Cardiac muscle cell (in vitro differentiated cells and primary cell): ENCODE measurements around the gene KYNU. TPM values are rescaled to one million over a fixed set of nuclear protein-coding genes. Genes with fewer than 3 reads are reported as not detected.

Source experiments
- DNase-seq, 2 donors: peaks; one replicate each; pipeline versions ENCODE4 v3.0.0 to v3.0.0-alpha.2; 2010 to 2017; ENCODE audit warnings: low read depth in 1 of 2, low spot score in 1 of 2
- H3K27ac ChIP-seq: fragments of 200-600 bp; sonication (generic); 2 replicates; pipeline ENCODE4 v1.5.1; 2016
- H3K27me3 ChIP-seq: fragments of 200-600 bp; sonication (generic); 2 replicates; pipeline ENCODE4 v1.6.0; 2016; ENCODE audit warnings: control low read depth
- H3K36me3 ChIP-seq: fragments of 200-600 bp; sonication (generic); 2 replicates; pipeline ENCODE4 v1.5.1; 2016; ENCODE audit warnings: control low read depth
- H3K4me1 ChIP-seq: fragments of 200-600 bp; sonication (generic); 2 replicates; pipeline ENCODE4 v1.8.1; 2017; ENCODE audit warnings: low read depth, mild to moderate bottlenecking, mixed run types
- H3K4me3 ChIP-seq: fragments of 200-600 bp; sonication (generic); 2 replicates; pipeline ENCODE4 v1.5.1; 2016; ENCODE audit warnings: mild to moderate bottlenecking
- H3K9me3 ChIP-seq: fragments of 200-600 bp; sonication (generic); 2 replicates; pipeline ENCODE4 v1.5.1; 2017; ENCODE audit warnings: low read depth, mild to moderate bottlenecking, control low read depth
- CTCF ChIP-seq: IDR thresholded peaks from 2 replicates; pipeline ENCODE4 v1.5.1; 2012; ENCODE audit warnings: low read depth, mild to moderate bottlenecking, low read length
- polyA plus RNA-seq: library from polyadenylated mRNA; unstranded; fragments of >200 nt; fragmentation: Nextera tagmentation; extraction: Ambion mirVana; gene quantifications from 2 replicates; pipeline ENCODE4 v1.2.1, GENCODE V29; 2016
- total RNA-seq: library from RNA; depleted of rRNA; stranded (reverse); fragments of >200 nt; gene quantifications from 2 replicates; pipeline ENCODE4 v1.2.3, GENCODE V29; 2016

Gene KYNU
- total and polyA plus RNA-seq, 2 experiments from 2014 or later = 0.12 to 0.24 TPM

- TF ChIP-seq CTCF = no peak
- H3K27me3 ChIP-seq = no peaks in the 10 kb centered on the region
- H3K36me3 ChIP-seq = no peaks in the 10 kb centered on the region
- DNase-seq = no peak
- H3K27ac ChIP-seq = no peak overlapping the region
- H3K4me3 ChIP-seq = no peak overlapping the region
- no peaks in the 10 kb centered on the region for H3K4me1 ChIP-seq
- no peaks in the 10 kb centered on the region for H3K9me3 ChIP-seq
Observed at GRCh38 chr2:142992840-142993239, 115.4 kb downstream of the KYNU start.

GRCh38 chr2:142993771-142994170, 116.3 kb downstream of the KYNU start:
- no peak for TF ChIP-seq CTCF
- H3K4me3 ChIP-seq = no peak overlapping the region
- no peak for DNase-seq

GRCh38 chr2:142994665-142995064, 117.2 kb downstream of the KYNU start:
- H3K36me3 ChIP-seq = no peaks in the 10 kb centered on the region
- H3K4me3 ChIP-seq = no peak overlapping the region
- no peak for TF ChIP-seq CTCF
- H3K9me3 ChIP-seq = no peaks in the 10 kb centered on the region
- DNase-seq = no peak
- no peak overlapping the region for H3K27ac ChIP-seq
- no peaks in the 10 kb centered on the region for H3K27me3 ChIP-seq
- H3K4me1 ChIP-seq = no peaks in the 10 kb centered on the region

More at GRCh38 chr2:142993771-142994170, 116.3 kb downstream of the KYNU start:
- H3K36me3 ChIP-seq = no peaks in the 10 kb centered on the region
- H3K27me3 ChIP-seq = no peaks in the 10 kb centered on the region
- no peaks in the 10 kb centered on the region for H3K9me3 ChIP-seq
- no peak overlapping the region for H3K27ac ChIP-seq
- no peaks in the 10 kb centered on the region for H3K4me1 ChIP-seq

- Histone ChIP-seq H3K36me3 (no peaks in the 10 kb centered on the region), H3K9me3 (no peaks in the 10 kb centered on the region)
- no peak for TF ChIP-seq CTCF
Observed at GRCh38 chr2:142997231-142997630, 119.8 kb downstream of the KYNU start.

GRCh38 chr2:143000599-143000998, 123.1 kb downstream of the KYNU start:
- no peaks in the 10 kb centered on the region for H3K4me1 ChIP-seq
- H3K9me3 ChIP-seq = no peaks in the 10 kb centered on the region
- H3K4me3 ChIP-seq = no peak overlapping the region
- H3K36me3 ChIP-seq = no peaks in the 10 kb centered on the region
- H3K27ac ChIP-seq = no peak overlapping the region
- no peaks in the 10 kb centered on the region for H3K27me3 ChIP-seq
- no peak for TF ChIP-seq CTCF
- no peak for DNase-seq

More at GRCh38 chr2:142997231-142997630, 119.8 kb downstream of the KYNU start:
- Histone ChIP-seq H3K27ac (no peak overlapping the region), H3K27me3 (no peaks in the 10 kb centered on the region), H3K4me1 (no peaks in the 10 kb centered on the region), H3K4me3 (no peak overlapping the region)
- no peak for DNase-seq

- DNase-seq = no peak
- Histone ChIP-seq H3K4me1 (no peaks in the 10 kb centered on the region), H3K4me3 (no peak overlapping the region), H3K36me3 (no peaks in the 10 kb centered on the region), H3K27ac (no peak overlapping the region), H3K27me3 (no peaks in the 10 kb centered on the region), H3K9me3 (no peaks in the 10 kb centered on the region)
- no peak for TF ChIP-seq CTCF
Observed at GRCh38 chr2:143001501-143001900, 124.0 kb downstream of the KYNU start.
